CD4-positive, alpha-beta T cell (primary cell): ENCODE results near the gene TTC32. TPM values are rescaled to one million over a fixed set of nuclear protein-coding genes. Genes with fewer than 3 reads are reported as not detected.
"Not testable (repeated sequence)": the region's sequence is repeated elsewhere in the genome, so short reads cannot be mapped to it uniquely, and the experiment has no call there.

Experiments
- ATAC-seq: fragments of 200-7000 bp; cut with Tn5 transposase; one replicate; pipeline ENCODE4 v1.10.0; 2022; ENCODE audit warnings: mild to moderate bottlenecking; ENCODE audit not compliant: poor library complexity
- CTCF ChIA-PET: fragments of 350-600 bp; sonication (Branson Sonifier 250); formaldehyde crosslinking; loops from one replicate; lab custom pipeline; 2021; ENCODE audit warnings: antibody characterized with exemption, inconsistent platforms; lab: Charles Lee
- POLR2A ChIA-PET: fragments of 350-600 bp; sonication (Branson Sonifier 250); formaldehyde crosslinking; loops from one replicate; lab custom pipeline; 2021; ENCODE audit warnings: antibody characterized with exemption, inconsistent platforms; lab: Charles Lee
- DNase-seq, 14 experiments: peaks; one replicate each; pipeline ENCODE4 v3.0.0-alpha.2; 2013 to 2020; ENCODE audit warnings: mixed read lengths in 2 of 14
- H3K27ac ChIP-seq, 2 donors: one replicate each; pipeline versions ENCODE4 v1.5.1 to v1.7.0; 2013; ENCODE audit warnings: low read length in 2 of 2, low read depth in 1 of 2, mild to moderate bottlenecking in 1 of 2
- H3K27me3 ChIP-seq, 2 experiments: 1 replicate in 1 of 2; 2 replicates in 1 of 2; pipeline versions ENCODE4 v1.6.1 to v1.7.0; 2013; ENCODE audit warnings: low read length in 2 of 2, control low read depth in 1 of 2, mild to moderate bottlenecking in 1 of 2, moderate library complexity in 1 of 2; ENCODE audit not compliant: insufficient read depth in 2 of 2, control insufficient read depth in 1 of 2
- H3K36me3 ChIP-seq: one replicate; pipeline ENCODE4 v1.6.1; 2013; ENCODE audit warnings: low read length, control low read depth; ENCODE audit not compliant: insufficient read depth
- H3K4me1 ChIP-seq: one replicate; pipeline ENCODE4 v1.6.1; 2013; ENCODE audit warnings: low read length, control low read depth; ENCODE audit not compliant: insufficient read depth
- H3K4me3 ChIP-seq: one replicate; pipeline ENCODE4 v1.5.1; 2013; ENCODE audit warnings: mild to moderate bottlenecking, low read length, moderate library complexity
- H3K9me3 ChIP-seq, 2 experiments: 1 replicate in 1 of 2; 2 replicates in 1 of 2; pipeline versions ENCODE4 v1.6.1 to v1.7.0; 2013; ENCODE audit warnings: low read length in 2 of 2, mild to moderate bottlenecking in 2 of 2, control low read depth in 1 of 2, moderate library complexity in 1 of 2; ENCODE audit not compliant: control insufficient read depth in 1 of 2, insufficient read depth in 1 of 2
- H3K27ac Mint-ChIP-seq: one replicate; pipeline ENCODE4 v1.8.0; 2020; ENCODE audit warnings: mixed read lengths
- H3K27me3 Mint-ChIP-seq: one replicate; pipeline ENCODE4 v1.8.0; 2021; ENCODE audit warnings: mixed read lengths
- H3K36me3 Mint-ChIP-seq: one replicate; pipeline ENCODE4 v1.8.0; 2021; ENCODE audit warnings: low read depth, mixed read lengths
- H3K4me1 Mint-ChIP-seq: one replicate; pipeline ENCODE4 v1.8.0; 2021; ENCODE audit warnings: low read depth, mixed read lengths
- H3K4me3 Mint-ChIP-seq: one replicate; pipeline ENCODE4 v1.8.0; 2020; ENCODE audit warnings: mild to moderate bottlenecking, mixed read lengths
- H3K9me3 Mint-ChIP-seq: one replicate; pipeline ENCODE4 v1.8.0; 2020; ENCODE audit warnings: mixed read lengths
- CTCF ChIP-seq: fragments of 200-600 bp; IDR thresholded peaks from one replicate; pipeline ENCODE4 v1.8.0; 2022; ENCODE audit warnings: antibody characterized with exemption, mild to moderate bottlenecking
- intact Hi-C, 2 experiments: fragments of 100-400 bp; cut with DNase I in 1 of 2; cut with micrococcal nuclease in 1 of 2; formaldehyde crosslinking; loops; one replicate each; pipeline versions ENCODE4 v1.15.1 to v1.9.0; 2023 to 2025; cut with DNase I, micrococcal nuclease
- total RNA-seq, 174 experiments: library from RNA in 2 of 174; stranded (reverse) in 2 of 174; gene quantifications; one replicate each; pipeline ENCODE4 v1.2.3 and lab custom pipeline; 2021 to 2026

TTC32 gene
- total RNA-seq, 2 experiments from 2014 or later: 53.1 to 54.2 TPM

- Histone ChIP-seq H3K36me3 (peaks cover 8% of the 10 kb centered on the region), H3K27ac (no peak overlapping the region), H3K27me3 (no peaks in the 10 kb centered on the region), H3K9me3 (no peaks in the 10 kb centered on the region), H3K4me3 (no peak overlapping the region), H3K4me1 (no peaks in the 10 kb centered on the region)
- intact Hi-C loops: no loop called here
- Mint-ChIP-seq H3K4me1 (no peaks in the 10 kb centered on the region), H3K4me3 (no peak overlapping the region), H3K27ac (no peak overlapping the region), H3K9me3 (no peaks in the 10 kb centered on the region), H3K27me3 (no peaks in the 10 kb centered on the region), H3K36me3 (peaks cover 14% of the 10 kb centered on the region)
- POLR2A ChIA-PET: no interaction called here
- TF ChIP-seq CTCF: no peak
- DNase-seq (no peak), ATAC-seq (no peak)
- CTCF ChIA-PET: no interaction called here
Measured at GRCh38 chr2:19881221-19881907, 20.4 kb downstream of the TTC32 start.

- peaks cover 26% of the 10 kb centered on the region for H3K36me3 Mint-ChIP-seq
- not testable (repeated sequence) for H3K27ac Mint-ChIP-seq
Measured at GRCh38 chr2:19880191-19880590, 21.6 kb downstream of the TTC32 start.

GRCh38 chr2:19879120-19879519 is 22.7 kb downstream of the TTC32 start:
- no peak overlapping the region for H3K4me3 Mint-ChIP-seq
- POLR2A ChIA-PET: interaction anchor here (0.6 kb wide), 1 partner anchor 22 kb away, joined by 3 read pairs; no protein-coding TSS in a partner anchor

More at GRCh38 chr2:19880191-19880590, 21.6 kb downstream of the TTC32 start:
- H3K27me3 Mint-ChIP-seq, H3K4me1 Mint-ChIP-seq, H3K4me3 Mint-ChIP-seq, intact Hi-C loops, H3K4me1 ChIP-seq, H3K27me3 ChIP-seq, DNase-seq, H3K9me3 Mint-ChIP-seq, H3K27ac ChIP-seq, CTCF ChIA-PET, ATAC-seq, POLR2A ChIA-PET, H3K9me3 ChIP-seq, H3K4me3 ChIP-seq: not testable (repeated sequence)
- peaks cover 19% of the 10 kb centered on the region for H3K36me3 ChIP-seq

More at GRCh38 chr2:19879120-19879519, 22.7 kb downstream of the TTC32 start:
- no peak overlapping the region for H3K27ac Mint-ChIP-seq
- no peaks in the 10 kb centered on the region for H3K27me3 Mint-ChIP-seq
- H3K27me3 ChIP-seq: no peaks in the 10 kb centered on the region
- H3K9me3 ChIP-seq: no peaks in the 10 kb centered on the region
- TF ChIP-seq CTCF: no peak
- ATAC-seq (no peak), DNase-seq (no peak)
- no peak overlapping the region for H3K4me3 ChIP-seq
- intact Hi-C loops: no loop called here
- H3K4me1 Mint-ChIP-seq: no peaks in the 10 kb centered on the region
- CTCF ChIA-PET: no interaction called here
- H3K36me3 Mint-ChIP-seq: peaks cover 36% of the 10 kb centered on the region
- no peak overlapping the region for H3K27ac ChIP-seq
- peaks cover 23% of the 10 kb centered on the region for H3K36me3 ChIP-seq
- no peaks in the 10 kb centered on the region for H3K9me3 Mint-ChIP-seq
- H3K4me1 ChIP-seq: no peaks in the 10 kb centered on the region
